Neuronal stem cell (in vitro differentiated cells): ENCODE results near the gene SLC17A9.

Experiments used
- DNase-seq: peaks from one replicate; pipeline ENCODE4 v3.0.0-alpha.2; 2013; ENCODE audit warnings: low spot score
- H2AFZ ChIP-seq: one replicate; pipeline ENCODE4 v1.6.1; 2013; ENCODE audit warnings: mild to moderate bottlenecking, low read length, inconsistent platforms
- H2AK5ac ChIP-seq: 2 replicates; pipeline ENCODE4 v1.6.1; 2013; ENCODE audit warnings: low read depth, mild to moderate bottlenecking, inconsistent platforms, low read length, moderate library complexity, mixed read lengths
- H2BK120ac ChIP-seq: 2 replicates; pipeline ENCODE4 v1.6.1; 2013; ENCODE audit warnings: low read depth, mild to moderate bottlenecking, inconsistent platforms, low read length, moderate library complexity, mixed read lengths
- H2BK12ac ChIP-seq: one replicate; pipeline ENCODE4 v1.6.1; 2013; ENCODE audit warnings: low read length, inconsistent platforms
- H2BK15ac ChIP-seq: 2 replicates; pipeline ENCODE4 v1.6.1; 2013; ENCODE audit warnings: mild to moderate bottlenecking, low read length, inconsistent platforms, mixed read lengths
- H2BK5ac ChIP-seq: one replicate; pipeline ENCODE4 v1.6.1; 2013; ENCODE audit warnings: inconsistent platforms, mild to moderate bottlenecking, low read length, moderate library complexity
- H3K14ac ChIP-seq: one replicate; pipeline ENCODE4 v1.6.1; 2013; ENCODE audit warnings: low read length, inconsistent platforms
- H3K18ac ChIP-seq: 2 replicates; pipeline ENCODE4 v1.6.1; 2013; ENCODE audit warnings: low read length, inconsistent platforms
- H3K23ac ChIP-seq: 2 replicates; pipeline ENCODE4 v1.6.1; 2013; ENCODE audit warnings: low read depth, mild to moderate bottlenecking, mixed read lengths, low read length, inconsistent platforms; ENCODE audit not compliant: poor library complexity
- H3K27ac ChIP-seq: replicated peaks from 3 replicates; pipeline ENCODE4 v1.5.1; 2013; ENCODE audit warnings: low read length, inconsistent platforms
- H3K27me3 ChIP-seq, 3 experiments: 2 replicates each; pipeline ENCODE4 v1.6.1; 2013; ENCODE audit warnings: low read length in 3 of 3, mild to moderate bottlenecking in 2 of 3, inconsistent platforms in 1 of 3, low read depth in 1 of 3, mixed read lengths in 1 of 3, moderate library complexity in 1 of 3; ENCODE audit not compliant: control insufficient read depth in 3 of 3, insufficient read depth in 3 of 3
- H3K36me3 ChIP-seq, 2 donors: replicated peaks in 1 of 2; 2 replicates each; pipeline ENCODE4 v1.6.1; 2013; ENCODE audit warnings: low read length in 2 of 2; ENCODE audit not compliant: control insufficient read depth in 2 of 2, insufficient read depth in 2 of 2
- H3K4ac ChIP-seq: 2 replicates; pipeline ENCODE4 v1.6.1; 2013; ENCODE audit warnings: inconsistent platforms, mild to moderate bottlenecking, low read length, moderate library complexity
- H3K4me1 ChIP-seq, 2 donors: 1 replicate in 1 of 2; 2 replicates in 1 of 2; pipeline ENCODE4 v1.6.1; 2013; ENCODE audit warnings: low read length in 2 of 2, low read depth in 1 of 2; ENCODE audit not compliant: control insufficient read depth in 2 of 2, insufficient read depth in 1 of 2
- H3K4me2 ChIP-seq: one replicate; pipeline ENCODE4 v1.6.1; 2013; ENCODE audit warnings: mild to moderate bottlenecking, low read length, inconsistent platforms; ENCODE audit not compliant: insufficient read depth, poor library complexity, severe bottlenecking
- H3K4me3 ChIP-seq, 2 donors: 2 replicates each; pipeline ENCODE4 v1.5.1; 2013; ENCODE audit warnings: low read length in 2 of 2, mild to moderate bottlenecking in 2 of 2, inconsistent platforms in 1 of 2, moderate library complexity in 1 of 2
- H3K79me1 ChIP-seq: one replicate; pipeline ENCODE4 v1.6.1; 2013; ENCODE audit warnings: low read depth, mild to moderate bottlenecking, inconsistent platforms, low read length, moderate library complexity
- H3K9ac ChIP-seq: one replicate; pipeline ENCODE4 v1.6.1; 2013; ENCODE audit warnings: mild to moderate bottlenecking, low read depth, low read length, inconsistent platforms; ENCODE audit not compliant: poor library complexity
- H3K9me3 ChIP-seq, 2 donors: replicated peaks in 1 of 2; 2 replicates each; pipeline versions ENCODE3 to v1.6.1; 2013; ENCODE audit warnings: low read length in 2 of 2, mild to moderate bottlenecking in 2 of 2, inconsistent platforms in 1 of 2, low read depth in 1 of 2, mixed read lengths in 1 of 2, moderate library complexity in 1 of 2; ENCODE audit not compliant: control insufficient read depth in 2 of 2, insufficient read depth in 1 of 2
- H4K8ac ChIP-seq: one replicate; pipeline ENCODE4 v1.6.1; 2013; ENCODE audit warnings: low read depth, mild to moderate bottlenecking, inconsistent platforms, low read length, moderate library complexity
- H4K91ac ChIP-seq: one replicate; pipeline ENCODE4 v1.6.1; 2013; ENCODE audit warnings: low read length, low read depth, mild to moderate bottlenecking, inconsistent platforms; ENCODE audit not compliant: poor library complexity
- WGBS, 2 donors: extraction: QIAGEN DNeasy Blood & Tissue Kit; methylation state at CpG; one replicate each; pipeline ENCODE4 v1.1.7; 2013; ENCODE audit warnings: missing lambda C conversion rate in 2 of 2, mixed read lengths in 1 of 2; ENCODE audit not compliant: insufficient read length in 2 of 2, insufficient replicate concordance in 1 of 2; ENCODE audit errors: extremely low coverage in 2 of 2; 5-methylcytosine and 5-hydroxymethylcytosine counted together

The SLC17A9 gene

GRCh38 chr20:63005862-63006539, 53.5 kb downstream of the SLC17A9 start:
- H3K14ac ChIP-seq, result no peak overlapping the region
- H3K9me3 ChIP-seq, result no peaks in the 10 kb centered on the region
- H3K9ac ChIP-seq, result peak overlapping the region; percentile 44
- H3K79me1 ChIP-seq, result peaks cover 3% of the 10 kb centered on the region
- H2AFZ ChIP-seq, result peak overlapping the region; percentile 83
- no peak overlapping the region for H2BK5ac ChIP-seq
- H3K4me2 ChIP-seq, result peak overlapping the region; percentile 73
- H2AK5ac ChIP-seq, result peak overlapping the region; percentile 74
- H3K36me3 ChIP-seq, result no peaks in the 10 kb centered on the region
- H4K8ac ChIP-seq, result no peak overlapping the region
- H2BK12ac ChIP-seq, result peak overlapping the region; percentile 84
- H3K23ac ChIP-seq, result peak overlapping the region; percentile 89
- H3K27ac ChIP-seq, result no peak overlapping the region
- WGBS, 2 donors, result no CpG with 5 or more reads among the region's 90 CpGs
- H4K91ac ChIP-seq, result no peak overlapping the region
- H3K18ac ChIP-seq, result peak overlapping the region; percentile 80
- H3K4me3 ChIP-seq, result peak overlapping the region in 1 of 2 donors; percentile 60
- H3K27me3 ChIP-seq, result peaks cover 53 to 89% (median 81%) of the 10 kb centered on the region in 3 experiments
- peaks cover 7 to 21% of the 10 kb centered on the region in 2 donors for H3K4me1 ChIP-seq
- no peak overlapping the region for H3K4ac ChIP-seq
- no peak for DNase-seq
- no peak overlapping the region for H2BK15ac ChIP-seq
- no peak overlapping the region for H2BK120ac ChIP-seq

- peak within 1 kb of the TSS; percentile 74 for H2AK5ac ChIP-seq
- peak within 1 kb of the TSS; percentile 39 for H2BK5ac ChIP-seq
- peak within 1 kb of the TSS; percentile 73 for H3K4me2 ChIP-seq
- H2BK12ac ChIP-seq, result peak within 1 kb of the TSS; percentile 49
- no peak within 1 kb of the TSS for H4K91ac ChIP-seq
- peaks cover 3% of the 10 kb centered on the region for H3K79me1 ChIP-seq
- WGBS, 2 donors, result no CpG with 5 or more reads among the region's 110 CpGs
- DNase-seq, result peak; percentile 69
- H2AFZ ChIP-seq, result peak within 1 kb of the TSS; percentile 83
- H3K4me3 ChIP-seq, result peak within 1 kb of the TSS in 1 of 2 donors; percentile 60
- H3K36me3 ChIP-seq, result no peaks in the 10 kb centered on the region
- peak within 1 kb of the TSS; percentile 9 for H4K8ac ChIP-seq
- H3K14ac ChIP-seq, result no peak within 1 kb of the TSS
- peak within 1 kb of the TSS; percentile 44 for H3K9ac ChIP-seq
- peak within 1 kb of the TSS; percentile 91 for H3K23ac ChIP-seq
- peaks cover 53 to 90% (median 77%) of the 10 kb centered on the region in 3 experiments for H3K27me3 ChIP-seq
- no peak within 1 kb of the TSS for H3K27ac ChIP-seq
- peaks cover 0 to under 1% of the 10 kb centered on the region in 2 donors for H3K9me3 ChIP-seq
- H2BK120ac ChIP-seq, result no peak within 1 kb of the TSS
- peak within 1 kb of the TSS; percentile 55 for H2BK15ac ChIP-seq
- H3K4ac ChIP-seq, result no peak within 1 kb of the TSS
- peaks cover 7 to 21% of the 10 kb centered on the region in 2 donors for H3K4me1 ChIP-seq
- peak within 1 kb of the TSS; percentile 94 for H3K18ac ChIP-seq
These were observed 54.2 kb downstream of the SLC17A9 start, which contains the start of gene BHLHE23 for GRCh38 chr20:63006540-63007359. BHLHE23 (minus strand) TSS chr20:63006964; CDS start chr20:63006774, 190 bp downstream.

GRCh38 chr20:63007360-63007645, 54.8 kb downstream of the SLC17A9 start:
- Histone ChIP-seq H4K8ac (peak overlapping the region; percentile 9), H3K4me3 (peak overlapping the region in 1 of 2 donors; percentile 59), H3K9ac (no peak overlapping the region), H3K4ac (no peak overlapping the region), H2BK5ac (peak overlapping the region; percentile 39), H2BK120ac (no peak overlapping the region), H3K9me3 (peaks cover 0 to 2% of the 10 kb centered on the region in 2 donors), H3K27me3 (peaks cover 53 to 86% (median 72%) of the 10 kb centered on the region in 3 experiments), H2AFZ (peak overlapping the region; percentile 83), H3K14ac (no peak overlapping the region), H3K23ac (peak overlapping the region; percentile 91), H3K27ac (no peak overlapping the region), H3K4me2 (peak overlapping the region; percentile 73), H2AK5ac (peak overlapping the region; percentile 4), H3K18ac (peak overlapping the region; percentile 94), H2BK12ac (peak overlapping the region; percentile 49), H2BK15ac (peak overlapping the region; percentile 55), H3K79me1 (peaks cover 3% of the 10 kb centered on the region), H3K4me1 (peaks cover 7 to 21% of the 10 kb centered on the region in 2 donors), H3K36me3 (no peaks in the 10 kb centered on the region), H4K91ac (no peak overlapping the region)
- DNase-seq, result no peak
- WGBS, 2 donors, result no CpG with 5 or more reads among the region's 24 CpGs
